NOMO-1 (cell line): ENCODE measurements around the gene EVX2.

Experiments used
- DNase-seq, 2 experiments: peaks; one replicate each; lab custom pipeline; 2025; ENCODE audit not compliant: unreplicated experiment in 2 of 2; lab: John Stamatoyannopoulos, UW

Gene EVX2

GRCh38 chr2:176083796-176084261, at the start of gene EVX2:
Gene EVX2, minus strand, starts transcription at chr2:176083962. Its CDS starts 186 bp downstream, at chr2:176083776.
- no peak for DNase-seq

GRCh38 chr2:176133389-176133788, 49.6 kb upstream of the EVX2 start:
- no peak for DNase-seq

- peak in 1 of 2 experiments; percentile 10 for DNase-seq
Measured at GRCh38 chr2:176132205-176133171, 48.7 kb upstream of the EVX2 start.

- DNase-seq = no peak
Measured at GRCh38 chr2:176131848-176132158, 48.0 kb upstream of the EVX2 start.

GRCh38 chr2:176130957-176131847, 47.4 kb upstream of the EVX2 start:
- DNase-seq = no peak

GRCh38 chr2:176130147-176130956, 46.6 kb upstream of the EVX2 start:
- DNase-seq = no peak

- no peak for DNase-seq
Measured at GRCh38 chr2:176129813-176130146, 46.0 kb upstream of the EVX2 start.

GRCh38 chr2:176128982-176129796, 45.4 kb upstream of the EVX2 start, which contains the start of gene HOXD8:
Gene HOXD8, plus strand, starts transcription at chr2:176129705. Its CDS starts 662 bp downstream, at chr2:176130367.
- no peak for DNase-seq

- DNase-seq = no peak
Measured at GRCh38 chr2:176128172-176128981, 44.6 kb upstream of the EVX2 start.

- no peak for DNase-seq
Measured at GRCh38 chr2:176127774-176128072, 44.0 kb upstream of the EVX2 start.

- peak in 1 of 2 experiments; percentile 43 for DNase-seq
Measured at GRCh38 chr2:176126929-176127773, 43.4 kb upstream of the EVX2 start.

- DNase-seq = no peak
Measured at GRCh38 chr2:176125772-176126054, 42.0 kb upstream of the EVX2 start.

- no peak for DNase-seq
Measured at GRCh38 chr2:176124947-176125771, 41.4 kb upstream of the EVX2 start.

GRCh38 chr2:176124110-176124946, 40.6 kb upstream of the EVX2 start:
- DNase-seq = no peak

GRCh38 chr2:176123411-176124109, 39.8 kb upstream of the EVX2 start:
- DNase-seq = no peak
